HEK293 (cell line): Measurements from ENCODE around the gene RNF40.

Experiments used
- CTCF ChIA-PET: fragments of 350-600 bp; formaldehyde crosslinking; extraction: SDS; loops from one replicate; lab custom pipeline; 2021; ENCODE audit warnings: antibody characterized with exemption; lab: Yijun Ruan, JAX
- POLR2A ChIA-PET: fragments of 300-600 bp; formaldehyde crosslinking; extraction: SDS; loops from one replicate; lab custom pipeline; 2020; ENCODE audit warnings: antibody characterized with exemption, inconsistent platforms; lab: Yijun Ruan, JAX
- H3K27ac ChIP-seq: fragments of 200-500 bp; sonication (Bioruptor generic); 2 replicates; pipeline ENCODE4 v1.5.1; 2014; ENCODE audit warnings: low read depth, low read length, control low read depth, inconsistent platforms; ENCODE audit errors: extremely low read depth
- H3K36me3 ChIP-seq, 2 experiments: fragments of 200-500 bp in 1 of 2; sonication (Bioruptor generic) in 1 of 2; 1 replicate in 1 of 2; 2 replicates in 1 of 2; pipeline ENCODE4 v1.5.1; 2014 to 2017; ENCODE audit warnings: inconsistent platforms in 2 of 2, low read length in 2 of 2; ENCODE audit not compliant: control insufficient read depth in 2 of 2, insufficient read depth in 1 of 2
- H3K4me1 ChIP-seq: fragments of 200-500 bp; sonication (Bioruptor generic); 2 replicates; pipeline ENCODE4 v1.5.1; 2014; ENCODE audit warnings: mild to moderate bottlenecking, low read length, inconsistent platforms; ENCODE audit not compliant: control insufficient read depth, insufficient read depth
- H3K4me3 ChIP-seq: 2 replicates; pipeline ENCODE4 v1.5.1; 2011; ENCODE audit warnings: low read depth, mild to moderate bottlenecking, control low read depth, low read length, moderate library complexity
- H3K9me3 ChIP-seq: fragments of 200-500 bp; sonication (Bioruptor generic); 2 replicates; pipeline ENCODE4 v1.5.1; 2014; ENCODE audit warnings: low read depth, low read length, inconsistent platforms; ENCODE audit not compliant: control insufficient read depth, insufficient read depth
- BCL6B ChIP-seq: fragments of 450-650 bp; formaldehyde crosslinking; IDR thresholded peaks from 2 replicates; pipeline ENCODE4 v1.5.1; 2017; ENCODE audit warnings: missing biosample characterization, missing genetic modification characterization
- GLIS2 ChIP-seq: fragments of 450-650 bp; formaldehyde crosslinking; IDR thresholded peaks from 2 replicates; pipeline ENCODE4 v1.5.1; 2016; ENCODE audit warnings: missing biosample characterization, missing genetic modification characterization
- PRDM1 ChIP-seq: fragments of 450-650 bp; formaldehyde crosslinking; IDR thresholded peaks from 2 replicates; pipeline ENCODE4; 2016; ENCODE audit warnings: missing biosample characterization, missing genetic modification characterization
- ZBTB17 ChIP-seq: fragments of 450-650 bp; formaldehyde crosslinking; IDR thresholded peaks from 2 replicates; pipeline ENCODE4 v1.5.1; 2016; ENCODE audit warnings: missing biosample characterization, missing genetic modification characterization
- ZNF184 ChIP-seq: fragments of 450-650 bp; IDR thresholded peaks from 2 replicates; pipeline ENCODE4 v1.5.1; 2018; ENCODE audit warnings: missing biosample characterization, mild to moderate bottlenecking, missing genetic modification characterization
- ZNF366 ChIP-seq: fragments of 450-650 bp; formaldehyde crosslinking; conservative IDR thresholded peaks from 2 replicates; pipeline ENCODE4 v1.5.1; 2016; ENCODE audit warnings: missing biosample characterization, missing genetic modification characterization
- ZNF423 ChIP-seq: fragments of 450-650 bp; formaldehyde crosslinking; IDR thresholded peaks from 2 replicates; pipeline ENCODE4 v1.5.1; 2016; ENCODE audit warnings: missing biosample characterization, missing genetic modification characterization
- ZNF426 ChIP-seq: fragments of 450-650 bp; formaldehyde crosslinking; IDR thresholded peaks from 2 replicates; pipeline ENCODE4 v1.5.1; 2017; ENCODE audit warnings: missing biosample characterization, missing genetic modification characterization, mild to moderate bottlenecking, inconsistent platforms, moderate library complexity
- ZNF596 ChIP-seq: fragments of 450-650 bp; IDR thresholded peaks from 2 replicates; pipeline ENCODE4 v1.5.0; 2018; ENCODE audit warnings: missing biosample characterization, mild to moderate bottlenecking, missing genetic modification characterization, moderate library complexity
- TF ChIP-seq, protein P1 (sequence below): fragments of 450-650 bp; formaldehyde crosslinking; IDR thresholded peaks from 2 replicates; pipeline ENCODE4 v1.5.1; 2016; ENCODE audit warnings: missing biosample characterization, missing genetic modification characterization
- TF ChIP-seq, protein P2 (sequence below): fragments of 450-650 bp; formaldehyde crosslinking; IDR thresholded peaks from 2 replicates; pipeline ENCODE4 v1.5.1; 2017; ENCODE audit warnings: missing biosample characterization, missing genetic modification characterization
- TF ChIP-seq, protein P3 (sequence below): fragments of 450-650 bp; formaldehyde crosslinking; conservative IDR thresholded peaks from 2 replicates; pipeline ENCODE4 v1.5.1; 2016; ENCODE audit warnings: low read depth, missing biosample characterization, missing genetic modification characterization

The RNF40 gene

GRCh38 chr16:30746638-30747175, 15.4 kb upstream of the RNF40 start:
- H3K36me3 ChIP-seq = peaks cover 19 to 60% of the 10 kb centered on the region in 2 experiments
- POLR2A ChIA-PET = interaction anchor here (0.6 to 3.4 kb wide), 11 partner anchors 10 to 109 kb away, joined by 3 to 47 read pairs (median 14); partner anchors contain the start of gene SRCAP
- peaks cover 3% of the 10 kb centered on the region; the same call in 1 of the 2 replicates for H3K4me1 ChIP-seq
- H3K4me3 ChIP-seq = no peak overlapping the region
- no peak overlapping the region for H3K27ac ChIP-seq
- peak; percentile 58 for TF ChIP-seq PRDM1 (tag by site-specific recombination)
- TF ChIP-seq, protein P1, sequence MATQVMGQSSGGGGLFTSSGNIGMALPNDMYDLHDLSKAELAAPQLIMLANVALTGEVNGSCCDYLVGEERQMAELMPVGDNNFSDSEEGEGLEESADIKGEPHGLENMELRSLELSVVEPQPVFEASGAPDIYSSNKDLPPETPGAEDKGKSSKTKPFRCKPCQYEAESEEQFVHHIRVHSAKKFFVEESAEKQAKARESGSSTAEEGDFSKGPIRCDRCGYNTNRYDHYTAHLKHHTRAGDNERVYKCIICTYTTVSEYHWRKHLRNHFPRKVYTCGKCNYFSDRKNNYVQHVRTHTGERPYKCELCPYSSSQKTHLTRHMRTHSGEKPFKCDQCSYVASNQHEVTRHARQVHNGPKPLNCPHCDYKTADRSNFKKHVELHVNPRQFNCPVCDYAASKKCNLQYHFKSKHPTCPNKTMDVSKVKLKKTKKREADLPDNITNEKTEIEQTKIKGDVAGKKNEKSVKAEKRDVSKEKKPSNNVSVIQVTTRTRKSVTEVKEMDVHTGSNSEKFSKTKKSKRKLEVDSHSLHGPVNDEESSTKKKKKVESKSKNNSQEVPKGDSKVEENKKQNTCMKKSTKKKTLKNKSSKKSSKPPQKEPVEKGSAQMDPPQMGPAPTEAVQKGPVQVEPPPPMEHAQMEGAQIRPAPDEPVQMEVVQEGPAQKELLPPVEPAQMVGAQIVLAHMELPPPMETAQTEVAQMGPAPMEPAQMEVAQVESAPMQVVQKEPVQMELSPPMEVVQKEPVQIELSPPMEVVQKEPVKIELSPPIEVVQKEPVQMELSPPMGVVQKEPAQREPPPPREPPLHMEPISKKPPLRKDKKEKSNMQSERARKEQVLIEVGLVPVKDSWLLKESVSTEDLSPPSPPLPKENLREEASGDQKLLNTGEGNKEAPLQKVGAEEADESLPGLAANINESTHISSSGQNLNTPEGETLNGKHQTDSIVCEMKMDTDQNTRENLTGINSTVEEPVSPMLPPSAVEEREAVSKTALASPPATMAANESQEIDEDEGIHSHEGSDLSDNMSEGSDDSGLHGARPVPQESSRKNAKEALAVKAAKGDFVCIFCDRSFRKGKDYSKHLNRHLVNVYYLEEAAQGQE (tag by site-specific recombination) = no peak
- TF ChIP-seq ZBTB17 = peak; percentile 34
- TF ChIP-seq ZNF423 (tag by site-specific recombination) = no peak
- no peak for TF ChIP-seq BCL6B (tag by site-specific recombination)
- CTCF ChIA-PET = interaction anchor here (1.1 kb wide), 1 partner anchor 68 kb away, joined by 3 read pairs; no protein-coding TSS in a partner anchor
- no peaks in the 10 kb centered on the region for H3K9me3 ChIP-seq

GRCh38 chr16:30747331-30747730, 14.8 kb upstream of the RNF40 start:
- Histone ChIP-seq H3K27ac (peak overlapping the region; percentile 48; the same call in 1 of the 2 replicates), H3K36me3 (peaks cover 20 to 60% of the 10 kb centered on the region in 2 experiments), H3K9me3 (no peaks in the 10 kb centered on the region), H3K4me3 (no peak overlapping the region), H3K4me1 (peaks cover 3% of the 10 kb centered on the region; the same call in 1 of the 2 replicates)
- ChIA-PET CTCF (interaction anchor here (0.9 to 1.4 kb wide), 3 partner anchors 9 to 67 kb away, joined by 3 to 4 read pairs (median 3); no protein-coding TSS in a partner anchor), POLR2A (interaction anchor here (0.6 to 3.4 kb wide), 32 partner anchors 7 to 128 kb away, joined by 3 to 47 read pairs (median 6); partner anchors contain the start of genes CFAP119, FBRS, PRR14 and SRCAP)
- TF ChIP-seq, protein P2, sequence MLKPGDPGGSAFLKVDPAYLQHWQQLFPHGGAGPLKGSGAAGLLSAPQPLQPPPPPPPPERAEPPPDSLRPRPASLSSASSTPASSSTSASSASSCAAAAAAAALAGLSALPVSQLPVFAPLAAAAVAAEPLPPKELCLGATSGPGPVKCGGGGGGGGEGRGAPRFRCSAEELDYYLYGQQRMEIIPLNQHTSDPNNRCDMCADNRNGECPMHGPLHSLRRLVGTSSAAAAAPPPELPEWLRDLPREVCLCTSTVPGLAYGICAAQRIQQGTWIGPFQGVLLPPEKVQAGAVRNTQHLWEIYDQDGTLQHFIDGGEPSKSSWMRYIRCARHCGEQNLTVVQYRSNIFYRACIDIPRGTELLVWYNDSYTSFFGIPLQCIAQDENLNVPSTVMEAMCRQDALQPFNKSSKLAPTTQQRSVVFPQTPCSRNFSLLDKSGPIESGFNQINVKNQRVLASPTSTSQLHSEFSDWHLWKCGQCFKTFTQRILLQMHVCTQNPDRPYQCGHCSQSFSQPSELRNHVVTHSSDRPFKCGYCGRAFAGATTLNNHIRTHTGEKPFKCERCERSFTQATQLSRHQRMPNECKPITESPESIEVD (tag by site-specific recombination) = no peak
- TF ChIP-seq BCL6B (tag by site-specific recombination) (no peak), ZNF366 (tag by site-specific recombination) (peak; percentile 47; the same call in 1 of the 2 replicates)
- TF ChIP-seq, all 188 proteins: peak for 1

DNA sequence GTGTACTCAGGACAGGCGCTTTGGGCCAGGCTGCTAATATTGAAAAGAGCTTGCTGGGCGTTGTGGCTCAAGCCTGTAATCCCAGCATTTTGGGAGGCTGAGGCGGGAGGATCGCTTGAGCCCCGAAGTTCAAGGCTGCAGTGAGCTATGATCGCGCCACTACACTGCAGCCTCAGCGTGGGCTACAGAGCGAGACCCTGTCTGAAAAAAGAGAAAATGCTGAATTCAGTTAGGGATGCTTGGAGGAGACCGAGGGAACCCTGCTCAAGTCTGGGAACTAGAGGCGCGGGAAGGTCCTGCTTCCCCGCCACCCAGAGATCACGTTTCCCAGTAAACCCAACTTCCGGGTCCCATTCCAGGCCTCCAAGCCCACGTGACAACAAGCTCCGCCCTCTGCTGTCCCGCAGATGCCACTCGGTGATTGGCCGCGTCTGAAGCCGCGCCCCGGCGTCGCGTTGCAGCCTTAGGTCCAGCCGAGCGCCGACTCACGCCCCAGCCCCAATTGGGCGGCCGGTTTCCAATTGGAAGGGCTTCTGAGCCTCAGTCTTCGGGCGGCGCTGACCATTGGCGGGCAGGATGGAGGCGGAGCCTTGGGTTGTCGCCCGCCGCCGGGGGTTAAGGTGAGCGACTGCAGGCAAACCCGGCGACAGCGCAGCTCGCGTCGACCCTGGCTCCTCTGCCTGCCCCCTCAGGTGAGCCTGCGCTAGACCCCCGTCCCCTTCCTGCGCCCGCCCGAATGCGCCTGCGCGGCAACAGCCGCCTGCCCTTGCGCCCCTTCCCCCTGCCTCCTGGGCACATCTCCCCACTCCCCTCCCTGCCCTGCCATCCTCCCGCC, 14.1 kb upstream of the RNF40 start, which contains the start of gene PHKG2:
TSS of gene PHKG2 (plus strand) at position 627 of the 835 bp plus-strand sequence. CDS start 396 bp downstream, outside the sequence.
- Histone ChIP-seq H3K27ac (peak within 1 kb of the TSS; percentile 48), H3K9me3 (no peaks in the 10 kb centered on the region), H3K36me3 (peaks cover 23 to 61% of the 10 kb centered on the region in 2 experiments), H3K4me3 (peak within 1 kb of the TSS; percentile 87), H3K4me1 (peaks cover 3% of the 10 kb centered on the region; the same call in 1 of the 2 replicates)
- POLR2A ChIA-PET = interaction anchor here (0.5 to 3.4 kb wide), 39 partner anchors 8 to 644 kb away, joined by 3 to 47 read pairs (median 5); partner anchors contain the start of genes CFAP119, CTF1, FBRS and FBXL19
- CTCF ChIA-PET = interaction anchor here (0.7 to 1.4 kb wide), 4 partner anchors 10 to 67 kb away, joined by 3 to 4 read pairs (median 3); no protein-coding TSS in a partner anchor
- TF ChIP-seq GLIS2 (tag by site-specific recombination) (peak; percentile 83; the same call in 1 of the 2 replicates), ZNF596 (tag by site-specific recombination) (no peak), ZNF426 (tag by site-specific recombination) (no peak), ZNF184 (no peak)
- TF ChIP-seq, protein P3, sequence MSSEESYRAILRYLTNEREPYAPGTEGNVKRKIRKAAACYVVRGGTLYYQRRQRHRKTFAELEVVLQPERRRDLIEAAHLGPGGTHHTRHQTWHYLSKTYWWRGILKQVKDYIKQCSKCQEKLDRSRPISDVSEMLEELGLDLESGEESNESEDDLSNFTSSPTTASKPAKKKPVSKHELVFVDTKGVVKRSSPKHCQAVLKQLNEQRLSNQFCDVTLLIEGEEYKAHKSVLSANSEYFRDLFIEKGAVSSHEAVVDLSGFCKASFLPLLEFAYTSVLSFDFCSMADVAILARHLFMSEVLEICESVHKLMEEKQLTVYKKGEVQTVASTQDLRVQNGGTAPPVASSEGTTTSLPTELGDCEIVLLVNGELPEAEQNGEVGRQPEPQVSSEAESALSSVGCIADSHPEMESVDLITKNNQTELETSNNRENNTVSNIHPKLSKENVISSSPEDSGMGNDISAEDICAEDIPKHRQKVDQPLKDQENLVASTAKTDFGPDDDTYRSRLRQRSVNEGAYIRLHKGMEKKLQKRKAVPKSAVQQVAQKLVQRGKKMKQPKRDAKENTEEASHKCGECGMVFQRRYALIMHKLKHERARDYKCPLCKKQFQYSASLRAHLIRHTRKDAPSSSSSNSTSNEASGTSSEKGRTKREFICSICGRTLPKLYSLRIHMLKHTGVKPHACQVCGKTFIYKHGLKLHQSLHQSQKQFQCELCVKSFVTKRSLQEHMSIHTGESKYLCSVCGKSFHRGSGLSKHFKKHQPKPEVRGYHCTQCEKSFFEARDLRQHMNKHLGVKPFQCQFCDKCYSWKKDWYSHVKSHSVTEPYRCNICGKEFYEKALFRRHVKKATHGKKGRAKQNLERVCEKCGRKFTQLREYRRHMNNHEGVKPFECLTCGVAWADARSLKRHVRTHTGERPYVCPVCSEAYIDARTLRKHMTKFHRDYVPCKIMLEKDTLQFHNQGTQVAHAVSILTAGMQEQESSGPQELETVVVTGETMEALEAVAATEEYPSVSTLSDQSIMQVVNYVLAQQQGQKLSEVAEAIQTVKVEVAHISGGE (tag by site-specific recombination) = 0 out of 2 replicates have a peak, but pooled peaks have one; percentile 53
